ENCODE measurements around the gene APBA1.

DNA sequence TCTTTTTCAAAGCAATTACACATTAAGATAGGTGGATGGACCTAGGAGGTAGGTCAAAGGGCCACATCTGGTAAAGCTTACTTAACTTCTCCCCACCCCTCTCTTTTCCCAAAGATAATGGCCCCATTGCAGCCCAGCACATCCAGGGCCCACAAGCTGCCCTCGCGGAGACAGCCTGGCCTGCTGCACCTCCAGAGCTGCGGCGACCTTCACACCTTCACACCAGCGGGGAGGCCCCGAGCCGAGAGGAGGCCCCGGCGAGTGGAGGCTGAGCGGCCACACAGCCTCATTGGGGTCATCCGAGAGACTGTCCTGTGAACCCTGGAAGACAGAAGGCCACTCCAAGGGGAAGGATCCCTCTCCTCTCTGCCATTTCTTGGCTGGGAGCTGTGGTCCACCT, 280.7 kb downstream of the APBA1 start:
- TF ChIP-seq CTCF (IDR thresholded peaks at IDR 0.05) (no peak), POLR2A (IDR thresholded peaks at IDR 0.05; ENCODE audit: low read depth) (no peak), POLR2AphosphoS5 (IDR thresholded peaks at IDR 0.05) (no peak)

All from esophagus muscularis mucosa (tissue), 3 donors.